ENCODE measurements around the gene TEAD1. TPM values are rescaled to one million over a fixed set of nuclear protein-coding genes. Genes with fewer than 3 reads are reported as not detected.

Gene TEAD1
- total RNA-seq, 1 experiment from 2014 or later, result 106 TPM

DNA sequence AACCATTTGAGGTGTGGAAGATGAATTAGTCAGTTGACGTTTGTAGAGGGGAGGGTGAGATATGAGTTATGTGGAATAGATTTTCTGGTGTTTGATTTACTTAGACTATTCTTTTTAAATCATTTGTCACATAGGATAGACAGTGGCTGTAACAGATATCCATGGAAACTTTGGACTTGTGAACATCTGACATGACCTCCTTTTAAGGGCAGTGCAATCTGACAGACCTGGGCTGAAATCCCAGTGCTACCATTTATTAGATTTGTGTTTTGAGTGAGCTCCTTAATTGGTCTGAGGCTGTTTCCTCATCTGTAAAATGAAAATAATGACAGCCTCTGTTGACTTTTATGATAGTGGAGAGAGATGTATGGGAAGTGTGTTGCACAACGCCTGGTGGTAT, 159.9 kb downstream of the TEAD1 start:
- H3K4me2 ChIP-seq, result no peak overlapping the region
- H3K9me3 ChIP-seq (ENCODE audit: insufficient read depth, low read depth), result no peaks in the 10 kb centered on the region
- H2AFZ ChIP-seq, result no peak overlapping the region
- peaks cover 4% of the 10 kb centered on the region; the same call in 1 of the 2 replicates for H3K4me1 ChIP-seq (replicated peaks; ENCODE audit: insufficient read depth)
- ChIA-PET CTCF (no interaction called here), POLR2A (ENCODE audit: unreplicated experiment) (no interaction called here)
- no peaks in the 10 kb centered on the region for H3K9me2 ChIP-seq (ENCODE audit: insufficient read depth)
- intact Hi-C loops (cut with micrococcal nuclease; ENCODE audit: unreplicated experiment), result no loop called here
- no peak overlapping the region for H3K27ac ChIP-seq
- no peak overlapping the region for H3K4me3 ChIP-seq
- H3K79me2 ChIP-seq (ENCODE audit: low read depth), result peaks cover 78% of the 10 kb centered on the region
- no peaks in the 10 kb centered on the region for H3K36me3 ChIP-seq (ENCODE audit: low read depth)
- no peaks in the 10 kb centered on the region; the same call in 1 of the 2 replicates for H3F3A ChIP-seq (ENCODE audit: insufficient read depth, low read depth)
- no TSS peak for BruUV-seq (replicated peaks)
- no peak for TF ChIP-seq EZH2 (IDR thresholded peaks at IDR 0.05; ENCODE audit: low read depth)
- TF ChIP-seq, protein P1, sequence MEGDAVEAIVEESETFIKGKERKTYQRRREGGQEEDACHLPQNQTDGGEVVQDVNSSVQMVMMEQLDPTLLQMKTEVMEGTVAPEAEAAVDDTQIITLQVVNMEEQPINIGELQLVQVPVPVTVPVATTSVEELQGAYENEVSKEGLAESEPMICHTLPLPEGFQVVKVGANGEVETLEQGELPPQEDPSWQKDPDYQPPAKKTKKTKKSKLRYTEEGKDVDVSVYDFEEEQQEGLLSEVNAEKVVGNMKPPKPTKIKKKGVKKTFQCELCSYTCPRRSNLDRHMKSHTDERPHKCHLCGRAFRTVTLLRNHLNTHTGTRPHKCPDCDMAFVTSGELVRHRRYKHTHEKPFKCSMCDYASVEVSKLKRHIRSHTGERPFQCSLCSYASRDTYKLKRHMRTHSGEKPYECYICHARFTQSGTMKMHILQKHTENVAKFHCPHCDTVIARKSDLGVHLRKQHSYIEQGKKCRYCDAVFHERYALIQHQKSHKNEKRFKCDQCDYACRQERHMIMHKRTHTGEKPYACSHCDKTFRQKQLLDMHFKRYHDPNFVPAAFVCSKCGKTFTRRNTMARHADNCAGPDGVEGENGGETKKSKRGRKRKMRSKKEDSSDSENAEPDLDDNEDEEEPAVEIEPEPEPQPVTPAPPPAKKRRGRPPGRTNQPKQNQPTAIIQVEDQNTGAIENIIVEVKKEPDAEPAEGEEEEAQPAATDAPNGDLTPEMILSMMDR (conservative IDR thresholded peaks at IDR 0.05), result no peak
- no peak for DNase-seq
- peaks cover 4% of the 10 kb centered on the region; the same call in 1 of the 2 replicates for H4K20me1 ChIP-seq (ENCODE audit: insufficient read depth)
- no peaks in the 10 kb centered on the region for H3K27me3 ChIP-seq (ENCODE audit: insufficient read depth, low read depth)

DNA sequence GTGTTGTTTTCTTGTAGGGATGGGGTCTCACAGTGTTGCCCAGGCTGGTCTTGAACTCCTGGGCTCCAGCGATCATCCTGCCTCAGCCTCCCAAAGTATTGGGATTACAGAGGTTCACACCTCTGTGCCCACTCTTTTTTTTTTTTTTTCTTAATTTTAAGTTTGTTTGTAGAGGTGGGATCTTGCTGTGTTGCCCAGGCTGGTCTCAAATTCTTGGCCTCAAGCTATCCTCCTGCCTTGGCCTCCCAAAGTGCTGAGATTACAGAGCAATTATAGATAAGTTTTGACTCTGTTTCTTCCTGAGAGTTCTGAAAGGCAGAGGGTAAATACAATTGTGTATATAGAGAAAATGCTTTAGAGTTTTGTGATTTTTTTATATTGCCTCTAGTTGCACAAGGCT, 160.4 kb downstream of the TEAD1 start:
- H2AFZ ChIP-seq, result no peak overlapping the region
- H3K4me3 ChIP-seq, result no peak overlapping the region
- no peaks in the 10 kb centered on the region for H3K27me3 ChIP-seq (ENCODE audit: insufficient read depth, low read depth)
- H4K20me1 ChIP-seq (ENCODE audit: insufficient read depth), result no peaks in the 10 kb centered on the region; the same call in 1 of the 2 replicates
- H3K9me3 ChIP-seq (ENCODE audit: insufficient read depth, low read depth), result no peaks in the 10 kb centered on the region
- no peaks in the 10 kb centered on the region for H3K9me2 ChIP-seq (ENCODE audit: insufficient read depth)
- intact Hi-C loops (cut with micrococcal nuclease; ENCODE audit: unreplicated experiment), result no loop called here
- H3K79me2 ChIP-seq (ENCODE audit: low read depth), result peaks cover 78% of the 10 kb centered on the region
- no peak for TF ChIP-seq EZH2 (IDR thresholded peaks at IDR 0.05; ENCODE audit: low read depth)
- TF ChIP-seq, protein P1 (conservative IDR thresholded peaks at IDR 0.05), result no peak
- H3F3A ChIP-seq (ENCODE audit: insufficient read depth, low read depth), result no peaks in the 10 kb centered on the region; the same call in 1 of the 2 replicates
- no peak overlapping the region for H3K27ac ChIP-seq
- POLR2A ChIA-PET (ENCODE audit: unreplicated experiment), result interaction anchor here (0.7 kb wide), 1 partner anchor 154 kb away, joined by 5 read pairs; no protein-coding TSS in a partner anchor
- DNase-seq, result no peak
- no TSS peak for BruUV-seq (replicated peaks)
- no peak overlapping the region for H3K4me2 ChIP-seq
- no peaks in the 10 kb centered on the region for H3K36me3 ChIP-seq (ENCODE audit: low read depth)
- CTCF ChIA-PET, result no interaction called here
- no peaks in the 10 kb centered on the region for H3K4me1 ChIP-seq (replicated peaks; ENCODE audit: insufficient read depth)

DNA sequence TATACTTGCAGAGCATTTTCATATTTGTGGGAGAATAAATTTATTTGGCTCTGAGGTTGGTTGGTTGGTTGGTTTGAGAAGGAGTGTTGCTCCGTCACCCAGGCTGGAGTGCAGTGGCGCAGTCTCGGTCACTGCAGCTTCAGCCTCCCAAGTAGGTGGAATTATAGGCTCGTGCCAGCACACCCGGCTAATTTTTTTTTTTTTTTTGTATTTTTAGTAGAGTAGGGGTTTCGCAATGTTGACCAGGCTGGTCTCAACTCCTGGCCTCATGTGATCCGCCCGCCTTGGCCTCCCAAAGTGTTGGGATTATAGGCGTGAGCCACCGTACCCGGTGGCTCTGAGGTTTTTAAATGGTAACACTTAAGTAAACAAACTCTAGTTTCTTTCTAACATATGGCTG, 161.1 kb downstream of the TEAD1 start:
- BruUV-seq (replicated peaks), result no TSS peak
- H2AFZ ChIP-seq, result no peak overlapping the region
- no peak for DNase-seq
- no peak overlapping the region for H3K4me2 ChIP-seq
- H3K27ac ChIP-seq, result no peak overlapping the region
- H3K9me3 ChIP-seq (ENCODE audit: insufficient read depth, low read depth), result no peaks in the 10 kb centered on the region
- no peaks in the 10 kb centered on the region; the same call in 1 of the 2 replicates for H3F3A ChIP-seq (ENCODE audit: insufficient read depth, low read depth)
- no peaks in the 10 kb centered on the region for H3K9me2 ChIP-seq (ENCODE audit: insufficient read depth)
- ChIA-PET CTCF (no interaction called here), POLR2A (ENCODE audit: unreplicated experiment) (interaction anchor here (0.7 kb wide), 1 partner anchor 155 kb away, joined by 5 read pairs; no protein-coding TSS in a partner anchor)
- H3K27me3 ChIP-seq (ENCODE audit: insufficient read depth, low read depth), result no peaks in the 10 kb centered on the region
- H3K79me2 ChIP-seq (ENCODE audit: low read depth), result peaks cover 74% of the 10 kb centered on the region
- no peaks in the 10 kb centered on the region for H3K4me1 ChIP-seq (replicated peaks; ENCODE audit: insufficient read depth)
- no peaks in the 10 kb centered on the region; the same call in 1 of the 2 replicates for H4K20me1 ChIP-seq (ENCODE audit: insufficient read depth)
- intact Hi-C loops (cut with micrococcal nuclease; ENCODE audit: unreplicated experiment), result no loop called here
- TF ChIP-seq EZH2 (IDR thresholded peaks at IDR 0.05; ENCODE audit: low read depth), result no peak
- TF ChIP-seq, protein P1 (conservative IDR thresholded peaks at IDR 0.05), result no peak
- no peak overlapping the region for H3K4me3 ChIP-seq
- H3K36me3 ChIP-seq (ENCODE audit: low read depth), result no peaks in the 10 kb centered on the region
